GM21423 (cell line): ENCODE results near the gene RNF175.

ENCODE experiments used
- ATAC-seq: cut with Tn5 transposase; IDR thresholded peaks from one replicate; pipeline ENCODE4 v1.9.1; 2021; ENCODE audit warnings: mild to moderate bottlenecking, moderate library complexity; ENCODE audit not compliant: unreplicated experiment

Gene RNF175

DNA sequence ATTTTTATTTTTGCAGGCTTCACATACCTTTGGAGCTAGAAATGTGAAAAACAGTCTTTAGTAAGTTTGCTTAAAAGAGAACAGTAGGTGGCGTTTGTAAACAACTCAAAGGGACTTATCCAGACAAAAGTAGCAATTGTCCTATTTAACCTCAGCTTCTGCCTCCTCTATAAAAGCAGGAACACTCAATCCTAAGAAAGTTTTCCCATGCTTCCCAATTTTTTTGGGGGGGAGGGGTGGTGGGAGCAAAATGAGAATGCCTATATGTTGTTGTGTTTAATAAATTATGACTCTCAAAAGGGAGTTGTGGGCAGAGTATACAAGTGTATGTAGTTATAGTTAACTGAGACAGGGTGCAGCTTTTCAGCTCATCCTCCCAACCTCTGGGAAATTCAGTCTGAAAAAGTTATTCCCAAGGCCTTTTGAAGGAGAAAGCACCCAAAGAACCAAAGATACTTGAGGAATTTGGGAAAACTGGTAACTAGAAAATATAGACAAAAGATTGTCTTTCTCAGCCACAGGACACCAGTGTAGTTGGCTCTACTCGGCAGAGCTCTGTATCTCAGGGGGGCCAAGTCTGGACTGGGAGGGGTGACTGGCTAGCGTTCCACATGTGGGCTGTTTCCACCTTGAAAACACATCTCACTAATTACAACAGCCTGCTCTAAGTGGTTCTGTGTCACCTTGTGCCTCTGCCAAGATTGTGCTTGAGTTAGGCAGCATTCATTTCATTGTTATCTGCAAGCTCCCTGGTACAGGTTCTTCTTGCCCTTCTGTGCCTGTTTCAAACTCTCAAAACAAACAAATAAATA lies 26.3 kb upstream of the RNF175 start:
- no peak for ATAC-seq

DNA sequence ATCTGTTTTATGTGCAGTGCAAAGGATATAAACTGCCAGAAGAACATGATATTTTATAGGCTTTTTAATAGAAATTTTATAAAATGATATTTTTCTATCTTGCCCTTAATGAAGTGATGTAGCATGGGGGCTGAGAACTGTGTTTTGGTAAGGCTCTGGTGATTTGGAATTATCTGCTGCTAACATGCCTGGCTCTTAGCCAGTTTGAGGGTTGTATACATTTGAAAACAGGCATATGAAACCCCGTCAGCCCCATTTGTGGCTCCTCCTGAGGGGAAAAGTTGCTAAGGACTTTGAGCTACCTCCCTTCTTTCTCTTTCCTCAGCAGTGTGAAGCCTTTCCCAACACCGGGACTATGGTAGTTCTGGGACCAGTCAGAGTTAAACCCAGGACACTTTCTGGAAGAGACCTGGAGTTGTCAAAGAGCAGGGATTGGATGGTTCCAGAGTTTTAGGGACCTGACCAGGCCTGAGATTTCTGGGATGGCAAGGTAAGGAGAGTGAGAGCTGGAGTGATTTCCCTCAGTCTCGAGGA lies 24.4 kb upstream of the RNF175 start:
- ATAC-seq, result no peak

DNA sequence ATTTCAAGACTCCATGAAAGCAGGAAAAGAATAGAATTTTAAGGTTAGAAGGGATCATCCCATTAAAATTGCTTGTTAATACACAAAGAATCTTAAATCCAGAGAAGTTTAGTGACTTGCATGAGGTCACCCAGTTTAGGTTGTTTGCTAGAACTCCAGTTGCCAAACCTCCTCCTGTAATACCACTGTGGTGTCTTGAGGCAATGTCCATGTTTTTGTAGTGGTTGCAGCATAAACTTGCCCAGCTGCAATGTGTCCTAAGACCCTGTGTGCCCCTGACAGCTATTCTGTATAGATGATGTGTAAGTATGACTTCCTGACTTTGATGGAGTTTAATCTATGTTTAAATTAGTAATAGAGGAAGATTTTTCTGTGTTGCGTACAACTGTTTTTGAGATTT lies 22.8 kb upstream of the RNF175 start:
- ATAC-seq, result no peak

DNA sequence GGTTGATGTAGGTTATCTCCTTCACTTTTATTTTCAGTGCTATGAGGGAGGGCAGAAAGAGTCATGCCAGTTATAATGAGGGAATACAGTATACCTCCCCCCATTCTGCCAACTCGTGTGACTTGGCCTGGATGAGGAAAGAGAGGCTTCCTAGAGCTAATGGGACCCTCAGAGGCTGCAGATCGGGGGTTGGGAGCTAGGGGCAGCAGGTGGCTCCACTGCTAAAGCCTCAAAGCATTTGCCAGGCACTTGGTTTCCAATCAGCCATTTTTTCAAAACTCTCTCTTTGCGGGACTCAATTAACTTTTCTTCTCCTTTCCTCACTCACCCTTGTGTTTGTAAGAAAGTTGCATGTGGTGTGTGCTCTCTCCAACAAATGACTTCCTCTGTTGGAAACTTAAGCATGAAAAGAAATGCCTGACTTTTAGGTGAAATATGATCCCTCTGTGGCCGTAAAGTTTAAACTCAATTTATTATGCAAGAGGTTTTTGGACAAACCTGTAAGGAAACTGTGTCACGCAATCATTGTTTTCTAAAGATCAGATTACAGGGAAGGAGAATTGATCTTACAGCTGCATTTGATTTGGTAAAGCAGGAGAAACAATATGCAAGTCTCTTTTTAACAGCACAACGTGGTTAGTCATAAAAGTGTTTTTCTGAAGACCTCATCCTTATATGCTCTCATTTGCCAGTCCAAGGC lies 22.0 kb upstream of the RNF175 start:
- no peak for ATAC-seq

DNA sequence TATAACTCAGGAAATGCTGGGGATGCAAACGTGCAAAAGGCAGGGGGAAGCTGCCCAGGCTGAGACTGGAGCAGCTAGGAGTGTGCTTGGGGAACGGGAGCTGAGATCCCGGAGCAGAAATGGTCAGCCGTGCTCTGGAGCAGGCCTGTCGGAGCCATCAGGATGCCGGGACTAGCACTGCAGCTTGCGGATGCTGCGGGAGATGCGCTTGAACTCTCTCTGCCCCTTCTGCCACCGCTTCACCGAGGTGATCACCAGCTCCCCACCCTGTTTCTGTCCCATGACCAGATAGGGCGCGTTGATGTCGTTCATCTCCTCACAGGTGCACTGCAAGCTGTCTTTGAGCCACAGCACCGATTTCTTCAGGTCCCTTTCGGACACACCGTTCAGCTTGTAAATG lies 21.5 kb upstream of the RNF175 start:
- ATAC-seq, result no peak

DNA sequence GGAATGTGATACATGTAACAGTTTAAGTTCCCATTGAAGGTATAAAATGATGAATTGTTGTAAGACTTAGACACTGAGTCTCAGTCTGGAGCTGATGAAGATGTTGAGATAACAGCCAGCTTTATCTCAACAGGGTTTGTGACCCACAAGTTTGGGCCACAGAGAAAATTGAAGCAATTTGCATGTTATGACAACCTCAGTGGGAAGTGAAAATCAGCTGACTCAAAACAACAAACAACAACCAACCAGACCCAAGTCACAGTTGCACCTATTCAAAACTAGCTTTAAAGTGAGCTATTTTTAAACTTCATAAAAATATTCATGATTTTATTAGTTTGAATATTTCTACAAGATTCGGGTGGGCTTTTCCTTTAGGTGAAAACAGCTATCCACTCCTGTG lies 21.1 kb upstream of the RNF175 start:
- ATAC-seq, result no peak

DNA sequence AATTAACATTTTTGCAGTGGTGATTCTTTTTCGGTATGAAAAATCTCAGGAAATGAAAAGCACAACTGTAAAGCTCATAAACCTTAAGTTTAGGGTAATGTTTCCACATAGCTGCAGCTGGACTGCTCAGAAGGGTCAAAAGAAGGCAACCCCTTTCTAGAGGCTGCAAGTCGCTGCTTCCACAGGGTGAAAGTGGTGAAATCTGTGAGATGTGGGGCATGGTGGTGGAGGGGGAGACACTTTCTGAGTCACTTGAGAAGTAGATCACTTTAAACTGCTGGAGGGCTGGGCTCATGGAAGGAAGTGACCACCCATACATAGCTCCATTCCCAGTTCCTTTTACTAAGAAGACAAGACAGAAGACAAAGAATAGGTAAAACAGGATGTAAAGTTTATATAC lies 20.4 kb upstream of the RNF175 start:
- ATAC-seq, result no peak

DNA sequence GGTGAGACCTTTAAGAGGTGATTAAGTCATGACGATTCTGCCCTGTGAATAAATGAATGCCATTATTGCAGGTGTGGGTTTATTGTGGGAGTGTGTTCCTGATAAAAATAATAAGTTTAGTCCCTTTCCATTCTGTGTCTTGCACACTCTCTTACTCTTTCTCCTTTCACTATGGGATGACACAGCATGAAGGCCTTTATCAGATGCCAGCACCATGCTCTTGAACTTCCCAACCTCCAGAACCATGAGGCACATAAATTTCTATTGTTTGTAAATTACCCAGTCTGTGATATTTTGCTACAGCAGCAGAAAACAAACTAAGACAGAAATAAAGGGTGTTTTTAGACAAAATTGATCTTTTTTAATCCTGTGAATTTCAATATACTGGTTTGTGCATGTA lies 18.6 kb upstream of the RNF175 start:
- ATAC-seq, result no peak

DNA sequence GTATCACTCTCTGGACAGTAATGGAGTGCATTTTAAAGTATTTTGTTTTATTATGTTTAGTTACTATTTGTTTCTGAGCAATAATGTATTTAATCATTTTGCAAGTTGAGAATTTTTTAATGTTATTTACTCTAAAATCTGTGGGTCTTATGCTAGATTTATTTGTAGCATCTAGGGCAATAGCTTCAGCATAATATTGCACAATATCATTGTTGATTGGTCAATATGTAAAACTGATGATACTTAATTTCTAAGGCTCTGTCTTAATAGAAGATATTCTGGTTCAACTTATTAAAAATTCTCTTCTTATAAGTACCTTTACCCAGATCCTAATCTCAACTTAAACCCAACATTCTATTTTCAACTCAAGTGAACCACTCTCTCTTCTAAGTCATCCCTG lies 17.6 kb upstream of the RNF175 start:
- no peak for ATAC-seq

DNA sequence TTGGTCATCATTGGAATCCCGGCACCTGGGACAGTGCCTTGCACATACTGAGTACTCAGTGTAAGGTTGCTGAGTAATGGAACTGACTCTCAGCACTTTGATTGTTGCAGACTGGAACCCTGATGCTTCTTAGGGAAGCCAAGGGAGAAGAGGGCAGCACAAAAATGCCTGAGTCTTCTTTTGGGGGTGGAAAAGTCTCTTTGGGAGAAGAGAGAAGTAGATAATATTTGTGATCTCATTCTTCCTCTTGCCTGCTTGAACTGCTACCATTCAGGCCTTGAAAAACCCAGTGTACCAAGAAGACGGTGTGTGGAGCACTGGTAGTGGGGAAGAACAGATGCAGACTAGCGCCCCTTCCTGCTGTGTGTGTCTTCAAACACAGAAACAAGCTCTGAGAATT lies 16.8 kb upstream of the RNF175 start:
- ATAC-seq, result no peak

DNA sequence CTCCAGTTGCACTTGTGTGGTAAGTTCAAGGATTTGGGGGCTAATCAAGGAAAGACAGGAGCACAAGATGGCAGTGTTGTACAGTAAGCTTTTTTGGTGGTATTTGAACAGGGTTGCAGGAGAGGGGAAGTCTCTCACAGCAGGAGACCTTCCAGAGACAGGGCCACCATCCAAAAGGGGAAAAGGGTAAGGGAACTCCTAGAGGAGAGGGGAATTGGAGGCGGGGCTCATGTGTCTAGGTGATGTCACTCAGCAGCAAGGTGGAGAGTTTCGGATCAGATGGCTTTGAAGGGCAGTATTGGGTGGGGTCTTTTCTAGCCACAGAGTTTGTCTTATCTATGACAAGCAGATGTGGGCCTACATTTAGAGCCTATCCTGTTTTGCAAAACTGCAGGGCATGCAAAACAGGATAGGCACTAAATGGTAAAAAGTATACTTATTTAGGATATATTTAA lies 13.4 kb upstream of the RNF175 start:
- no peak for ATAC-seq

DNA sequence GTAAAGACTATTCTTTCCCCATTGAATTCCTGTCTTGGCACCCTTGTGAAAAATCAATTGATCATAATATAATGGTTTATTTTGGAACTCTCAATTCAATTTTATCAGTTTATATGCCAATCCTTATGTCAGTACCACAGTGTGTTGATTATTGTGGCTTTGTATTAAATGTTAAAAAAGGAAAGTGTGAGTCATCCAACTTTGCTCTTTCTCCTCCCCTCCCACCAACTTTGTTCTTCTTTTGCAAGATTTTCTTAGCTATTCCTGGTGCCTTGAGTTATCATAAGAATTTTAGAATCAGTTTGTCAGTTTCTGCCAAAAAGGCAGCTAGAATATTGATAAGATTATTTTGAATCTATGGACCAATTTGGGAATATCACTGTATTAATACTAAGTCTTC lies 11.2 kb upstream of the RNF175 start:
- ATAC-seq, result no peak

DNA sequence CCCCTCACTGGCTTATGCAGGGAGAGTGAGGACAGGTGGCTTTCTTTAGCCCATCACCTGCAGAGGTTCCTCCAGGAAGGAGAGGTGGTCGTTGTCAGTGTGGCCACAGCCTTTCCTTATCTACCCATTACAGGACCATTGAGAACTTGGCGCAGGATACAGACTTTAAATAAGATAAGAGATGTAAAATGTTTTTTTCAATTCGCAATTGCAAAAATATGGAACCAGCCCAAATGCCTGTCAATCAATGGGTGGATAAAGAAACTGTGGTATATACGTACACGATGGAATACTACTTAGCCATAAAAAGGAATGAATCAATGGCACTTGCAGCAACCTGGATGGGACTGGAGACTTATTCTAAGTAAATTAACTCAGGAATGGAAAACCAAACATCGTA lies 6.9 kb upstream of the RNF175 start:
- no peak for ATAC-seq

DNA sequence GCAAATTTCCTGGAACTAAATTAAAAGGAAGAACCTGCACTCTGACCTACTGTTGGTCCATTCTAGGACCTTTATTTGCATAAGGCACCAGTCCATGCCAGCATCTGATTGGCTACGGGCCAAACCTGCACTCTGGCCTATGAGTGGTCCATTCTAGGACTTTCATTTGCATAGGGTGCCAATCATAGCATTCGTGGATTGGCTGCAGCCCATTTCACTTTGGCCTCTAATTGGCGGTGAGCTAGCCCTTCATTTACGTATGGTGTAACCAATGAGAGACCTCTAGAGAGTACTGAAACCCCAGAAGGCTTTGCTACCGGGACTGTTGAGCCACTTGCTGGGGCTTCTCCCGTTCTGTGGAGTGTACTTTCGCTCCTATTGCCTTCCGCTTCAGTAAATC lies 6.1 kb upstream of the RNF175 start:
- no peak for ATAC-seq

DNA sequence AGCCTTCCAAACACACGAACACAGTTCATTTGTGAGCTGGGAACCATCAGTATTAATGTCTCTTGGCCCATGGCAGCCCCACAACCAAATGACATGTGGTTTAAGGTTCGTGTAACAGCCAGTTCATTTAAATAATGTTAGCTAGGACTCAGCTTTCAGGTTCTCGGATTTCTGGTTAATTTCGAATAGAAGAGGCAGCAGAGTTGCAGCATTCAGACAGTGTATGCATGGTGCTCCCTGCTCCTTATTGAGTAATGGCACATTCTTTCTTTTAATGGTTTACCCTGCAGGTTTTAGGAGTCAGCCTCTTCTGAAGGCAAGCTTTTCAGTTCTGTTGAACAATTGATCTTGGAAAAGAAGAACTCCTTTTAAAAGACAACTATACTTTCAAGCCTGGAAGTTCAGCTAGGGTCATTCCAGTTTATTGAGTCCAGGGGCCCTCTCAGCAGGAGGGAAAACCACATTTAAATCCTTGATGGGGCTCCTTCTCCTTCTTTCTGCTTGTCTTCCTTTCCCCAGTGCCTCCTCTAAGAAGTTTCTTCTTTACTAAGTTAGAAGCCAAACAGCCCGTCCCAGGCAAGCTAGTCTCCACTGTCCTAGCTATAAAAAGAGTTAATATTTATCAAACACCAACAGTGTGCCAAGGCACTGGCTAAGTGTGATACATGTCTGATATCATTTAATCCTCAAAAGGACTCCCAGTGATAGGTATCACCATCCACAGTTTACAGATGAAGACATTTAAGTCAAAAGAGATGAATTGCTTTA lies 5.0 kb upstream of the RNF175 start:
- ATAC-seq, result no peak

DNA sequence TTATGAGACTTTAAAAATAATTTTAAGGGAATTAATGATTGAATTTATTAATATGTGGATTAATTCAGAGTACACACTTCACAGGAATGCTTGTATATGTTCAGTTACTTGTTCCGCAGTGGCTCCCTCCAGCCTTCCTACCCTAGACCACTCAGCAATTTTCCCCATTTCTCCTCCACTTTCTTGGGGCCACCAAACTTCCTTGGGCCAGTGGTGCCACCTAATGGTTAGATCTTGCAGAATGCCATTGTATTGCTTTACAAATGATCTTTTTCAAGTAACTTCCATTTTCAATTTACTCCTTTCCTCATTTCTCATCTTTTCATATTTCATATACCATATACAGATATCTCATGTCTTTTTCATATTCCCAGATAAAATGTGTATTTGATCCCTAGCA lies 3.6 kb upstream of the RNF175 start:
- no peak for ATAC-seq

DNA sequence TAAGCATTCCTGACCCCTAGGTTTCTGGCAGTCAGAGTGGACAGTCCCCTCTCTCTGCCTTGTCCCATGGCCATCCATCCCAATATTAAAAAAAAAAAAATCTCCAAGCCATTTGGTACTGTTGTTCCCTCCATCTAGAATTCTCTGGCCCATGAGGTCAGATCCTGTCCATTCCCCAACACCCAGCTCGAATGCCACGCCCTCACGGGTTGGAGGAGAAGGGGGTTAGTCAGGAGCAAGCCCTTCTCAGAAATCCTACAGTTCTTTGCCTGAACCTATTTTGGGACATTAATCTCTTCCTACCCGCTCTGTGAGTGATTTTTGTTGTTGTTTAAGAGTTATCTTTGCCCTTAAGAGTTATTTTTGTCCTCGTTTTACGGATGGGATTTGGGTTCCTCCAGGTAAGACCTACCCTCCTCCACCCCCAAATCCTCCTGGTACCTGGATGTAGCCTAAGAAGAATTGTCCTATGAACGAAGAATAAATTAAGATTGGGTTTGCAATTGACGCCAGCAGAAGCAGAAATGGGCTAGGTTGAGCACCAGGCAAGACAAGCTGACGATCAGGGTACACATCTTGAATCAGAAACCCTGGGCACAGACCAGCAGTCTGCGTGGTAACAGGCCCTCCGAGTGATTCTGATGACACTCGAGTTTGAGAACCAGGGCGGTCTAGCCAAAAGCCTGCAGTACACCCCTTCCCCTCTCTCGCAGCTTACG lies 977 bp downstream of the RNF175 start:
- ATAC-seq, result no peak

DNA sequence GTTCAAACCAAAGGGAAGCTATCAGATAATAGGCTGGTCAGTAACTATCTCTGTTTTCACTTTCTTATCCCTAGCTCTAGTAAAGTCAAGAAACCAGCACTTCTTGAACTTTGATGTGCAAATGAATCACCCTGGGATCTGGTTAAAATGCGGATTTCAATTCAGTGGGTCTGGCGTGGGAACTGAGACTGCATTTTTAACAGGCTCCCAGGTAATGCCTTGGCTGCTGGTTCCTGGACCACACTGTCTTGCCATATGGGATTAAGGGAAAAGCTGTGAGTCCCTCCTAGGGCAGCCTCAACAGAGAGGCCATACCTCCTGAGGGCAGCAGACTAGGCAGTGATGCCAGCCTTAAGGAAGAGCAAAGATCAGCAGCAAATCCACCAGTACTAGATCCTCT lies 1.7 kb downstream of the RNF175 start:
- no peak for ATAC-seq

DNA sequence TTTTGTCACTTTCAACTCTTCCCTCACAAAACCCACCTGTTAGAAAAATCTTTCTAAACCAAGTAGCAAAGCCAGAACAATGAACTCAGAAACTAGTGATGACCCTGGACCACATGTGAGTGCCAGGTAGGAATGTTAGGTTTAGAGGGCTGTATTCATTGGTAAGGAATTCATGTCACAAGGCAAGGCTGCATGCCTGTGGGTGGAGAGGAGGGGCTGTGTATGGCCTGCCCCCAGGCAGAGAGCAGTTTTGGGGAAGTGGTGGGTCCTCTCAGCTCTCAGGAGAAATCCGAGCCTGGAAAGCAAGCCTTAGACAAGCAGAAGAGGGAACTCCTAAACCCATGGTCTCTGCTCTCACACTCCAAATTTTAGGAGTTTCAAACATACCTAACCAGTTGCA lies 2.4 kb downstream of the RNF175 start:
- no peak for ATAC-seq

DNA sequence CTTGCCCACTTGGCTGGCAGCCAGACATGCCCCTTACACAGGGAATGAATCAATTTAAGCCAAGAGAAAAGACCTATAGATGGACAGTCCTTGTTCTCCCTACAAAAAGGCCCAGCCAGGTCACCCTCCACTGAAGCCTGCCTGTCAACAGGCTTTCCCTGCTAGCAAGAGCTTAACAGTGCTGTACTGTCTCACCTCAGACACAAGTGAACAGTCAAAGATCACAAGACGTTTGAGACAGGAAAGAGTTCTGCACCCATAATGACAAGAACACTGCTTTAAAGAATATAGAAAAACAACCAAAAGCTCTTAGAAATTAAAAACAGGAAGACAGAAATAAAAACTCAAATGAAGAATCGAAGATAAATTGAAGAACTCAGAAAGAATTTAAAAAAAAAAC lies 4.6 kb downstream of the RNF175 start:
- ATAC-seq, result no peak
